Measurements from ENCODE around the gene PXMP2. TPM values are rescaled to one million over a fixed set of nuclear protein-coding genes. Genes with fewer than 3 reads are reported as not detected.

Gene PXMP2
- polyA plus RNA-seq, 1 donor (not counting 4 experiments of a cell fraction or from before 2014, with no cell fraction given) = 18.0 TPM

- peaks cover 12 to 17% of the 10 kb centered on the region in 2 experiments for H3K36me3 ChIP-seq (ENCODE audit: control insufficient read depth in 2 of 2, extremely low read depth in 1 of 2, insufficient read depth in 2 of 2, low read length in 2 of 2)
- DNase-seq (ENCODE audit: low read depth, low spot score) = no peak
- H3K9me1 ChIP-seq (ENCODE audit: control insufficient read depth, extremely low read depth, insufficient read depth, low read length) = no peaks in the 10 kb centered on the region
- no peak overlapping the region for H3K27ac ChIP-seq (ENCODE audit: control insufficient read depth, insufficient read depth, low read length)
- no peak overlapping the region for H2AFZ ChIP-seq (ENCODE audit: control insufficient read depth, low read length)
- no peak overlapping the region for H3K4me3 ChIP-seq (ENCODE audit: control insufficient read depth in 2 of 3, extremely low read depth in 1 of 3, insufficient read depth in 2 of 3, low read depth in 1 of 3, low read length in 3 of 3)
- FAIRE-seq = no peak
- H4K20me1 ChIP-seq (ENCODE audit: control insufficient read depth, extremely low read depth, insufficient read depth, low read length) = no peaks in the 10 kb centered on the region
- no peak overlapping the region for H3K9ac ChIP-seq (ENCODE audit: control insufficient read depth, extremely low read depth, insufficient read depth, low read length)
- no peaks in the 10 kb centered on the region for H3K79me2 ChIP-seq (ENCODE audit: control insufficient read depth, insufficient read depth, low read length)
- H3K4me1 ChIP-seq (ENCODE audit: control insufficient read depth, extremely low read depth, insufficient read depth, low read length) = no peaks in the 10 kb centered on the region
- no peak overlapping the region for H3K4me2 ChIP-seq (ENCODE audit: control insufficient read depth, extremely low read depth, insufficient read depth, low read depth, low read length)
- H3K27me3 ChIP-seq (ENCODE audit: control insufficient read depth, extremely low read depth, insufficient read depth, low read length) = no peaks in the 10 kb centered on the region
- dilution Hi-C loops (cut with MboI; ENCODE audit: extremely low pct_ligation_motif_present, low sequenced_read_pairs) = no loop called here
- TF ChIP-seq, protein P1, sequence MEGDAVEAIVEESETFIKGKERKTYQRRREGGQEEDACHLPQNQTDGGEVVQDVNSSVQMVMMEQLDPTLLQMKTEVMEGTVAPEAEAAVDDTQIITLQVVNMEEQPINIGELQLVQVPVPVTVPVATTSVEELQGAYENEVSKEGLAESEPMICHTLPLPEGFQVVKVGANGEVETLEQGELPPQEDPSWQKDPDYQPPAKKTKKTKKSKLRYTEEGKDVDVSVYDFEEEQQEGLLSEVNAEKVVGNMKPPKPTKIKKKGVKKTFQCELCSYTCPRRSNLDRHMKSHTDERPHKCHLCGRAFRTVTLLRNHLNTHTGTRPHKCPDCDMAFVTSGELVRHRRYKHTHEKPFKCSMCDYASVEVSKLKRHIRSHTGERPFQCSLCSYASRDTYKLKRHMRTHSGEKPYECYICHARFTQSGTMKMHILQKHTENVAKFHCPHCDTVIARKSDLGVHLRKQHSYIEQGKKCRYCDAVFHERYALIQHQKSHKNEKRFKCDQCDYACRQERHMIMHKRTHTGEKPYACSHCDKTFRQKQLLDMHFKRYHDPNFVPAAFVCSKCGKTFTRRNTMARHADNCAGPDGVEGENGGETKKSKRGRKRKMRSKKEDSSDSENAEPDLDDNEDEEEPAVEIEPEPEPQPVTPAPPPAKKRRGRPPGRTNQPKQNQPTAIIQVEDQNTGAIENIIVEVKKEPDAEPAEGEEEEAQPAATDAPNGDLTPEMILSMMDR (optimal IDR thresholded peaks at IDR 0.05 in 1 of 3, IDR thresholded peaks at IDR 0.05 in 1 of 3, conservative IDR thresholded peaks at IDR 0.05 in 1 of 3; ENCODE audit: extremely low read depth in 1 of 3, insufficient read depth in 2 of 3, low read length in 3 of 3) = no peak
- TF ChIP-seq EZH2 (IDR thresholded peaks at IDR 0.05; ENCODE audit: low read length) = no peak
- no peaks in the 10 kb centered on the region for H3K9me3 ChIP-seq (ENCODE audit: control insufficient read depth, low read depth, low read length)
Observed at GRCh38 chr12:132649226-132649945, 38.0 kb upstream of the PXMP2 start.

DNA sequence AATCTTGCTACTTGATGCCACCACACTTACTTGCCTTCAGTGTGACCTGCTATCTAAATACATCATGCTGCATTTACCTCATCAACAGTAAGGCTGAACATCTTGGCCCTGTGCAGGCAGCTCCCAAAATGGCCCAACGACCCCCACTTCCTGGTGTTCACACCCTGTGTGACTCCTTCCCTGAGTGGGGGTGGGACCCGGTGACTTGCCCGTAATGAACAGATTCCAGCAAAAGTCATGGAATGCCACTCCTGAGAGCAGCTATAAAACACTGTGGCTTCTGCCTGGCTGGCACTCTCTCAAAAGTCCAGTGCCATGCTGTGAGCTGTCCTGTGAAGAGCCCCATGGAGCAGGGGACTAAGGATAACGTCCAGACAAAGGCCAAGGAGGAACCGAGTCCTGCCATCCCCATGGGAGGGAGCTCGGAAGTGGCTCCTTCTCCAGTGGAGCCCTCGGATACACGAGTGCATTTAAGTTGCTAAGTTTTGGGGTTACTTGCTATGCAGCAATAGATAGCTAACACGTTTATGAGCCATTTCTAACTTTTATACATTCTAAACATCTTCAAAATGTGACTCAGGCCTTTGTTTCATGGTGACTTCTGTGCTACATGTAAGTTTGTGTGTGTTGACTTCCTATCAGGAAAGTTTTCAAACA, 35.8 kb upstream of the PXMP2 start:
- no peak for DNase-seq (ENCODE audit: low read depth, low spot score)
- dilution Hi-C loops (cut with MboI; ENCODE audit: extremely low pct_ligation_motif_present, low sequenced_read_pairs) = no loop called here
- peaks cover 14 to 18% of the 10 kb centered on the region in 2 experiments for H3K36me3 ChIP-seq (ENCODE audit: control insufficient read depth in 2 of 2, extremely low read depth in 1 of 2, insufficient read depth in 2 of 2, low read length in 2 of 2)

More for the DNA sequence above, 35.8 kb upstream of the PXMP2 start:
- no peak overlapping the region for H3K4me2 ChIP-seq (ENCODE audit: control insufficient read depth, extremely low read depth, insufficient read depth, low read depth, low read length)
- no peak for FAIRE-seq
- no peaks in the 10 kb centered on the region for H3K79me2 ChIP-seq (ENCODE audit: control insufficient read depth, insufficient read depth, low read length)
- no peak overlapping the region for H3K4me3 ChIP-seq (ENCODE audit: control insufficient read depth in 2 of 3, extremely low read depth in 1 of 3, insufficient read depth in 2 of 3, low read depth in 1 of 3, low read length in 3 of 3)
- H3K27me3 ChIP-seq (ENCODE audit: control insufficient read depth, extremely low read depth, insufficient read depth, low read length) = no peaks in the 10 kb centered on the region
- H3K9ac ChIP-seq (ENCODE audit: control insufficient read depth, extremely low read depth, insufficient read depth, low read length) = no peak overlapping the region
- H3K9me1 ChIP-seq (ENCODE audit: control insufficient read depth, extremely low read depth, insufficient read depth, low read length) = no peaks in the 10 kb centered on the region
- H3K4me1 ChIP-seq (ENCODE audit: control insufficient read depth, extremely low read depth, insufficient read depth, low read length) = no peaks in the 10 kb centered on the region
- no peak overlapping the region for H3K27ac ChIP-seq (ENCODE audit: control insufficient read depth, insufficient read depth, low read length)
- no peaks in the 10 kb centered on the region for H3K9me3 ChIP-seq (ENCODE audit: control insufficient read depth, low read depth, low read length)
- H2AFZ ChIP-seq (ENCODE audit: control insufficient read depth, low read length) = no peak overlapping the region
- no peak for TF ChIP-seq EZH2 (IDR thresholded peaks at IDR 0.05; ENCODE audit: low read length)
- TF ChIP-seq, protein P1 (optimal IDR thresholded peaks at IDR 0.05 in 1 of 3, IDR thresholded peaks at IDR 0.05 in 1 of 3, conservative IDR thresholded peaks at IDR 0.05 in 1 of 3; ENCODE audit: extremely low read depth in 1 of 3, insufficient read depth in 2 of 3, low read length in 3 of 3) = no peak
- no peaks in the 10 kb centered on the region for H4K20me1 ChIP-seq (ENCODE audit: control insufficient read depth, extremely low read depth, insufficient read depth, low read length)
